Amniotic epithelial cell (primary cell): Measurements from ENCODE around the gene BAIAP2.
A peak's percentile ranks its signal among the peaks of the same experiment; 100 is the strongest.
"Not testable (repeated sequence)": the region's sequence is repeated elsewhere in the genome, so short reads cannot be mapped to it uniquely, and the experiment has no call there.

ENCODE experiments used
- DNase-seq: peaks from one replicate; pipeline ENCODE4 v3.0.0-alpha.2; 2010; ENCODE audit warnings: low read depth

The BAIAP2 gene

DNA sequence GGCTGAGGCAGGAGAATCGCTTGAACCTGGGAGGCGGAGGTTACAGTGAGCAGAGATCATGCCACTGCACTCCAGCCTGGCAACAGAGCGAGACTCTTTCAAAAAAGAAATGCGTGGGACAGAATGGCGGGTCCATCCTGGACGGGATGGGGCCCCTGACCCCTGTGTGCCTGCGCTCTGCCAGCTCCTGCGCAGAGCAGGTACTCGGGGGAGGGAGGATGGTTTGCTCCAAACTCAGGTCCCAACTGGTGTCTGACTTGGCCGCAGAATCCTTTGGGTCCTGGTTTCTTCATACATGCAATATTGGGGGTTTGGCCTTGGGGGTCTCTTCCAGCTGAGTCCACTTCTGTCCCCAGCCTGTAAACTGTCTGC lies 33.0 kb upstream of the BAIAP2 start:
- DNase-seq: no peak

DNA sequence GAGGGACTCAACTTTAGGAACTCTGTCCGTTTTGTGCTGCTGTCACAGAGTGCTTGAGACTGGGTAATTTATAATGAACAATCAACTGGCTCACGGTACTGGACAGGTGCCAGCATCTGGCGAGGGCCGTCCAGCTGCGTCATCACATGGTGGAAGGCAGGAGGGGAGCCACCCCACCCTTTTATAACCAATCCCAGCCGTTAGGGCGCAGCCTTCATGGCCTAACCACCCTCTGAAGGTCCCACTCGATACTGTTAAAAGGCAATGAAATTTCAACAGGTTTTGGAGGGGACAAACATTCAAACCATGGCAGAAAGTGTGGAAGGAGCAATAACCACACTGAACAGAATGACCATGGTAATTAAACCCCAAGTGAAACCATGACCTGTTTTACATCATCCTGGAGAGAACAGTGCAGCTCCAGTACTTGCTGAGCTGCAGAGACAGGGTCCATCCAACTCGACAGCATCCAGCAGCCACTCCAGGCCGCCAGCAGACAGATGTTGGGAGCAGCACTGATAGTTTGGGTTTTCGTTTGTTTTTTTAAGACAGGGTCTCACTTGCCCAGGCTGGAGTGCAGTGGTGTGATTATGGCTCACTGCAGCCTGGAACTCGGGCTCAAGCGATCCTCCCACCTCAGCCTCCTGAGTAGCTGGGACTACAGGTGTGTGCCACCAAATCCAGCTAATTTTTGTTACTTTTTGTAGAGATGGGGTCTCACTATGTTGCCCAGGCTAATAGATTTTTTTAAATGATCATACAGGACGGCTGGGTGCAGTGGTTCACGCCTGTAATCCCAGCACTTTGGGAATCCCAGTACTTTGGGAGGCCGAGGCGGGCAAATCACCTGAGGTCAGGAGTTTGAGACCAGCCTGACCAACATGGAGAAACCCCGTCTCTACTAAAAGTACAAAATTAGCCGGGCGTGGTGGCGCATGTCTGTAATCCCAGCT lies 32.3 kb upstream of the BAIAP2 start:
- DNase-seq: peak; percentile 45

DNA sequence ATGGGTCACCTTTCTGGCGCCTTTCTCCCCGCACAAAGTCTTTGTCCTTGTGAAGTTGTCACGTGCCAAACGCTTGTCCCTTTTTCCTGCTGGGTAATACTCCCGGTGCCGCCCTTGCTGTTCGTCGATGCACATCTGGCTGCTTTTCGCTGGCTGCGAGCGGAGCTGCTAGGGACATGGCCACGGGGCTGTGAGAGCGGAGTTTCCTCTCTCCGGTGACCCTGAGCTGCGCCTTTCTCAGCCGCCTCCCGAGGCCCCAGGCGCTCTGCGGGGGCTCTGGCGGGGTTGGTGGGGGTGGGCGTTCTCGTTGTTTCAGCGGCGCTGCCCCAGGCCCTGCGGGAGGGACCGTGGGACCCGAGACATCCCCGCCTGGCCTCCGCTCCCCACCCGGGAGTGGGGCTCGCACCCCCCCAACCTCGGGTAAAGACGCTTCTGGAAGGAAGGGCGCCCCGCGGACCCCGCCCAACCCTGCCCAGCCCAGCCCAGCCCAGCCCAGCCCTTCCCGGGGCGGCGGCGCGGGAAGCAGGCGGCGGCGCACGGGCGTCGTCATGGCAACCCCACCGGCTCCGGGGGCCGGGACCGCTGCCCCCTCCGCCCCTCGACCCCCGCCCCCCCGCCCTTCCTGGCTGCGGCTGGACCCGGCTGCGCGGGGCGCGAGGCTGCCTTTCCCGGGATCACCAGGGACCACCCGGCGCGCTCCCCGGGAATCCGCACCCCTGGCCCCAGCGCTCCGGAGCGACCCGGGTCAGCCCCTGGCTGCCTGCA lies 31.1 kb upstream of the BAIAP2 start:
- no peak for DNase-seq

DNA sequence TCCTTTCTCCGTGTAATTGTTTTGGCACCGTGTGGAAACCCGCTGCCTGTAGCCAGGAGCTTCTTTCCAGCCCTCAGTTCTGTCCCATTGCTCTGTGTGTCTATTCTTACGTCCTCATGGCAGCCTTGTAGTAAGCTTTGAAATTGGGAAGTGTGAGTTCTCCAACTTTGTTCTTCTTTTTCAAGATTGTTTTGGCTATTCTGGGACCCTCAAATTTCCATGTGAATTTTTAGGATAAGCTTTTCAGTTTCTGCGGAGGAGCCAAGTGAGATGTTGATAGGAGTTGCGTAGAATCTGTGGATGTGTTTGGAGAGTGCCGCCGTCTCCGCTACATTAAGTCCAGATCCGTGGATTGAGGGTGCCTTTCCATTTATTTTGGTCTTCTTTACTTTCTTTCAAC lies 28.1 kb upstream of the BAIAP2 start:
- DNase-seq: no peak

DNA sequence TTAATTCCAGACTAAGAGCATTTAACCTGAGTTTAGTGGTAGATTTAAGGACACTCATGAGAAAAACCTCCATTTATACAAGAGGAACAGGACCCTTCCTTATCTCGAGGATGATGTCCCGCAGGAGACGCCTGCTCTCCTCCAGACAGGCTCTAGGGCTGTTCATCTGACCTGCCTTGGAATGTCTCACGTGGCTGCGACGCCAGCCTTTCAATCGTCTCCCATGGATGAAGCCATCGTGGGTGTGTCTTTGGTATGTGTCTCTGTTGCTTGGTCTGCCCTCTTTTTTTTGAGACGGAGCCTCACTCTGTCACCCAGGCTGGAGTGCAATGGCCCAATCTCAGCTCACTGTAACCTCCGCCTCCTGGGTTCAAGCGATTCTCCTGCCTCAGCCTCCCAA lies 26.8 kb upstream of the BAIAP2 start:
- no peak for DNase-seq

DNA sequence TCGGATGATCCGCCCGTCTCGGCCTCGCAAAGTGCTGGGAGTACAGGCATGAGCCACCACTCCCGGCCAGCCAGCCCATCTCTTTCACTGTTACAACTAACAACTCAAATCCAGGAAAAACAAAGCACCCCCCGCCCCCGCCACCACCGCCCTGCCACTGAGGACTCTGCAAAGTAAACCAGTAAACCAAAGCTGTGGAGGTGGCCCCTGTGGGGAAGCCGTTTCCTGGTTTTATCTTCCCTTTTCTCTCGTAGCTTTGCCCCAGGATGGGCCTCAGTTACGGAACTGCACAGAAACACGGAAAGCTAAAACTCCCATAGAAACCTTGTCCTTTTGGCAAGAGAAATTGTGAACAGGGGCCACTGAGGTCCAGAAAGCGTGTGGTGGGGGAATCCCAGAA lies 25.8 kb upstream of the BAIAP2 start:
- no peak for DNase-seq

DNA sequence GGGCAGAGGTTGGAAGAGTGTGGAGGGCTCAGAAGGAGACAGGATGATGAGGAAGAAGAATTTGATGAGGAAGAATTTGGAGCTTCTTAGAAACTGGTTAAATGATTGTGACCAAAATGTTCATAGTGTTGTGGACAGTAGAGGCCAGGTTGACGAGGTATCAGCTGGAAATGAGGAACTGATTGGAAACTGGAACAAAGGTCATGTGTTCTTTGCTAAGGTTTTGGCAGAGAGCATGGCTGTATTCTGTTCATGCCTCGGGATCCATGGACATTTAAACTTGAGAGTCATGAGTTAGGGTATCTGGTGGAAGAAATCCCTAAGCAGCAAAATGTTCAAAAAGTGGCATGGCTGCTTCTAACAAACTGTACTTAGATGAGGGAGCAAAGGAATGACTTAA lies 24.0 kb upstream of the BAIAP2 start:
- DNase-seq: no peak

DNA sequence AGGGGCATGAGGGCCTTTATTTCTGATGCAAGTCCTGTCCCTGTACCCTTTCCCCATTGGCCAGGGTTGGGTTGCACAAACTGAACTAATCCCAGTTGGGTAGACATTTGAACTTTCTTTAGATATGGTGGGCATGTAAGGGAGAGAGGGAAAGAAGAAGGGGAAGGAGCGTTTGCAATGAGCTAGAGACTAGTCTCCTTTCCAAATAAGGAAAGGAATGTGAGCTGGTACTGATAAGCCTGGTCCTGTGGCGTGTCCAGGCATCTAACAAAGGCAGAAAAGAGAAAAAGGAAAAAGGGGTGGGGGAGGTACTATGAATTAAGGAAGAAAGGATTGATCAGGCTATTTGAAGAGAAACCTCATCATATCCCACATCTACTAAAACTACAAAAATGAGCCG lies 23.0 kb upstream of the BAIAP2 start:
- peak; percentile 61 for DNase-seq

DNA sequence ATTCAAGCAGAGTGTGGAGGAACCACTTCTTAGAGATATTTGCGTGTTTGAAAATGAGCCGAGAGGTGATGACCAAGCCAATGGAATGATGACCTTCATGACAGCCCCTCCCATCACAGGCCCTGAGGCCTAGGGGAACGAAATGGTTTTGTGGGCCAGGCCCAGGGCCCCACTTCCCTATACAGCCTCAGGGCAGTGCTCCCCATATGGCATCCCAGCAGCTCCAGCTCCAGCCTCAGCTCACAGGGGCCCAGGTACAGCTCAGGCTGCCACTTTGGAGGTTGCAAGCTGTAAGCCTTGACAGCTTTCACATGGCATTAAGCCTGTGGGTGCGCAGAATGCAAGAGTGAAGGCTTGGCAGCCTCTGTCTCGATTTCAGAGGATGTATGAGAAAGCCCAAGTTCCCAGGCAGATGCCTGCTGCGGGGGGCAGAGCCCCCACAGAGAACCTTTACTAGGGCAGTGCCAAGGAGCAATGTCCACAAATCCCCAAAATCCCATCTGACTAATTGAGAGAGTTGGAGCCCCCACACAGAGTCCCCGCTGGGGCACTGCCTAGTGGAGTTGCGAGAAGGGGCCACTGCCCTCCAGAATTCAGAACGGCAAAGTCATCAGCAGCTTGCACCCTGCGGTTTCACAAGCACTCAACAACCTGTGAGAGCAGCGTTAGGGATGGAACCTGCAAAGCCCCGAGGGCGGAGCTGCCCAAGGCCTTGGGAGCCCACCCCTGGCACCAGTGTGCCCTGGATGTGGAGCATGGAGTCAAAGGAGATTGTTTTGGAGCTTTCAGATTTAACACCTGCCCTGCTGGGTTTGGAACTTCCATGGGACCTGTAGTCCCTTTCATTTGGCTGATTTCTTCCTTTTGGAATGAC lies 22.1 kb upstream of the BAIAP2 start:
- DNase-seq: no peak

DNA sequence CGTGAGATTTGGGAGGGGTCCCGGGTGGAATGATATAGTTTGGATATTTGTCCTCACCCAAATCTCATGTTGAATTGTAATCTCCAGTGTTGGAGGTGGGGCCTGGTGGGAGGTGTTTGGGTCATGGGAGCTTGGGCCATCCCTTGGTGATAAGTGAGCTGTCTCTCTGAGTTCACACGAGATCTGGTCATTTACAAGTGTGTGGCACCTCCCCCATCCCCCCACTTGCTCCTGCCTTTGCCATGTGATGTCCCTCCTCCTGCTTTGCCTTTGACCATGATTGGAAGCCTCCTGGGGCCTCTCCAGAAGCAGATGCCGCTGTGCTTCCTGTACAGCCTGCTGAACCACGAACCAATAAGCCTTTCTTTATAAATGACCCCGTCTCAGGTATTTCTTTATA lies 21.3 kb upstream of the BAIAP2 start:
- no peak for DNase-seq

DNA sequence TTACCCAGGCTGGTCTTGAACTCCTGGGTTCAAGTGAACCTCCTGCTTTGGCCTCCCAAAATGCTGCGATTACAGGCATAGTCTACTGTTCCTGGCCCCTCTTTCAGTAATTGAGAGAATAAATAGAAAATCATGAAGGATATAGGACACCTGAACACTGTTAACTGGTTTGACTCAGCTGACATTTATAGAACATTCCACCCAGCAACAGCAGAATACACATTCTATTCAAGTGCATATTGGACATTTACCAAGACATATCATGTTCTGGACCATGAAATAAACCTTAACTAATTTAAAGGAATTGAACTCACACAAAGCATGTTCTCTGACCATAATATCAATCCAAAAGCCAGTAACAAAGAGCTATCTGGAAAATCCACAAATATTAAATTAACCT lies 19.8 kb upstream of the BAIAP2 start:
- no peak for DNase-seq

DNA sequence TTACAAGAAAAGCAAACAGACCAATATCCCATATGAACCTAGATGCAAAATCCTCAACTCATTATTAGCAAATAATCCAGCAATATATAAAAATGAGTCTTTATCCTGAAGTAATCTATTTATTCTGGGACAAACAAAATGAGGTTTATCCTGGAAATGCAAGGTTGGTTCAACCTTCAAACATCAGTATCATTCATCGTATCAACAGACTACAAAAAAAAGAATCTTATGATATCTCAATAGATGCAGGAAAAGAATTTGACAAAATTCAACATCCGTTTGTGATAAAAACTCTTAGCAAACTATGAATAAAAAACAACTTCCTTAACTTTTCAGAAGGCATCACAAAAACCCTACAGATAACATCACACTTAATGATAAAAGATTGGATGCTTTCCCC lies 18.4 kb upstream of the BAIAP2 start:
- DNase-seq: no peak

DNA sequence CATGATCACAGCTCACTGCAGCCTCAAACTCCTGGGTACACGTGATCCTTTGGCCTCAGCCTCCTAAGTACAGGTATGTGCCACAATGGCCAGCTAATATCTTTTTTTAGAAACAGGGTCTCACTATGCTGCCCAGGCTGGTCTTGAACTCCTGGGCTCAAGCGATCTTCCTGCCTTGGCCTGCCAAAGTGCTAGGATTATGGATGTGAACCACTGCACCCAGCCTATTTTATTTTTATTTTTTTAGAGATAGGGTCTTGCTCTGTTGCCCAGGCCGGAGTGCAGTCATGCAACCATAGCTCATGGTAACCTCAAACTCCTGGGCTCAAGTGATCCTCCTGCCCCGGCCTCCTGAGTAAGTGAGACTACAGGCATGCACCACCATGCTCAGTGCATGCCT lies 17.6 kb upstream of the BAIAP2 start:
- DNase-seq: not testable (repeated sequence)

DNA sequence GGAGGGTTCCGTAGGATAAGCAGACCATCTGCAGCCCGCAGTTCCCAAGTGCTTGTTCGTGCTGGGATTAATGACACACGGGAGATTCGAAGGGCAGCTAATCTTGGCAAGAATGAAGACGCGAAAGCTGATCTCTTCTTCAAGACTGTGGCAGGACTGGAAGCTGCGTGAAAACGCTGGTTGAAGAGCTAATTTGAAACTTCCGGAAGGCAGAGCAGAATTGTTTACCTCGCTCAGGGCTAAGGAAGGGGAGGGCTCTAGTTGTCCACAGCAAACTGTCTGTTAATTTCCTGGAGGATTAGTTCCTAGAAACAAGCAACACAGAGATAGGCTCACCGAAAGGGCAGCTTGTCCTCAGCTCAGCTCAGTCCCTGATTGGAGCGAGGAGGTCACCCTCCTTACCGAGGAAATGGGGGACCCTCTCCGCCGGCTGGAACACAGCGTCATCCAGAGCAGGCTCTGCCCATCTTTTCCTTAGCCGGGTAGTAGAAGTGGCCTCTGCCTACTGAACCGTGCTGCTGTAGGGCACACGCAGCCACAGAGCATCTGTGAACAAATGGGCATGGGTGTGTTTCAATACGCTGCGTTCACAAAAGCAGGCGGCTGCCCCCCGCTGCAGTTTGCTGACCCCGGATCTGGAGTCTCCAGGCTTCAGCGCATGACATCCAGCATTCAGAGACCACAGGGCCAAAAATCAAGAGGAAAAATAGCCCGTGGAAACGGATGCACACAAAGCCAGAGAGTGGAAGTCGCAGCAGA lies 16.7 kb upstream of the BAIAP2 start:
- peak; percentile 61 for DNase-seq

DNA sequence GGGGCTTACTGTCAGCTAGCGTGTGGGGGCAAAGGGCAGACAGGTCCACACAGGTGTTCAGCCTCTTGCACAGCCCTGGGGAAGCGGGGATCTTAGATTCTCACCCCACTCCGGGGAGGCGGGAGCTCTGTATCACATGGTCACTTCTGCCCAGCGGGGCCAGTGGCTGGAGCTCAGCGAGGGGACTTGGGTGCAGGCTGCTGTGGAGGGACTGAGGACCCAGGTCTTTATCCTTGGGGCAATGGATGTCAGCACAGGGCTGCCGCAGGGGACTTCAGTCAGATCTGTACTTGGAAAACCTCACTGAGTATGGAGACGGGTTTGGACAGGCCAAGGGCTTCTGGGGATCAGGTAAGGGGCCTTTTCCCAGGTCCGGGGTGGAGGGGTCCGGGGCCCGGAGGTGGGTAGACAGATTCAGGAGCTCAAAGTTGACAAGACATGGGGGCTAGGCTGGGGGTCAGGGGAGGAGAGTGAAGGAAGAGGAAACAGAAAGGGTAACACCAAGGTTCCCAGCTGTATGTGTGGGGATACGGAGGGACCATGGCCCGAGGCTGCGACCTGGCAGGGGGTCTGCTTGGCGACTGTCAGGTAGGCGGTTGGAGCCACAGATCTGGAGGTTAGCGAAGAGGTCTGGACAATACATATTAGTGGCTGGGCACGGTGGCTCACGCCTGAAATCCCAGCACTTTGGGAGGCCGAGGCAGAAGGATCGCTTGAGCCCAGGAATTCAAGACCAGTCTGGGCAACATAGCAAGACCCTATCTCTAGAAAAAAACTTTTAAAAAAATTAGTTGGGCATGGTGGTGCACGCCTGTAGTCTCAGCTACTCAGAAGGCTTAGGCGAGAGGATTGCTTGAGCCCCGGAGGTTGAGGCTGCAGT lies 15.1 kb upstream of the BAIAP2 start:
- DNase-seq: no peak

DNA sequence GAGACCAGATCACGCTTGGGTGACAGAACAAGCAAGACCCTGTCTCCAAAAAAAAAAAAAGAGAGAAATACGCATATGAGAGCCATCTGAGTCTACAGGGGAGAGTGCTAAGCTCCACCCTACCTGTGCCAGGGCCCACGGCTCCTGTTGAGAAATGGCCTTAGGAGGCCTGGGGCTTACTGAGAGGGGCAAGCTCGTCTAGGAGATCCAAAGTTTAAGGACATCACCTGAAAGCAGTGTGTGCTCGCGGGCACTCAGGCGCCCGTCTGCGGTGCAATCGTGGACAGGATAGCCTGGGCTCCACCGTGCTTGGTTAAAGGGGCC lies 14.5 kb upstream of the BAIAP2 start:
- no peak for DNase-seq

DNA sequence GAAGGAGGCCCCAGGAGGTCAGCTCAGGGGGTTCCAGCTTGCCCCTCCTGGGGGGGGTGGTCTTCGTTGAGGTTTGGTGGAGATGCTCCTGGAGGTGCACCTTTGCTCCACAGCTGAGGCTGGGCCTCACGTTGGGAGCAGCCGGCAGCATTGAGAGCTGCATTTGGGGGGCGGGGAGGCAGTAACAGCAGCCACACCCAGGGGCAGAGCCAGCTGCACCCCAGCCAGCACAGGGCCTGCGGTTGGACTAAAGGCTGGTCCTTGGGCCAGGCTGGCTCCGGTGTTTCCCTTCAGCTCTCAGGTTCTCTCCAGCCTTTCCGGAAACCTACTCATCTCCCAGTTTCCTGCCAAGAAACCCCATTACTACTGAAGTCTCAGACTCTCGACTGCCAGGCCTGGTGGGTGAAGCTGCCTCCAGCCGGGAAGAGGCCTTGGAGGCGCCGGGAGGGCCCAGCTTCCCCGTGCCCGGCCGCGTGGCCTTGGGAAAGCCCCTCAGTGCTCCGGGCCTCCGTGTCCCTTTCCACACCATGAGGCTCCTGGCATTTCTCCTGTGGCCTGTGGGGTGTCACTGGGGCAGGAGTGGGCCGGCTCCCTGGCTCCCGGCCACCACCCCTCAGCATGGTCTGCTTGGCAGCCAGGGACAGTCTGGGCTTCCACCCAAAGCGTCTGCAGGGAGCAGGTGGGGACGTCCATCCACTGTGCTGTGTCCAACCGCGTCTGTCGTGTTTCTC lies 14.0 kb upstream of the BAIAP2 start:
- no peak for DNase-seq

DNA sequence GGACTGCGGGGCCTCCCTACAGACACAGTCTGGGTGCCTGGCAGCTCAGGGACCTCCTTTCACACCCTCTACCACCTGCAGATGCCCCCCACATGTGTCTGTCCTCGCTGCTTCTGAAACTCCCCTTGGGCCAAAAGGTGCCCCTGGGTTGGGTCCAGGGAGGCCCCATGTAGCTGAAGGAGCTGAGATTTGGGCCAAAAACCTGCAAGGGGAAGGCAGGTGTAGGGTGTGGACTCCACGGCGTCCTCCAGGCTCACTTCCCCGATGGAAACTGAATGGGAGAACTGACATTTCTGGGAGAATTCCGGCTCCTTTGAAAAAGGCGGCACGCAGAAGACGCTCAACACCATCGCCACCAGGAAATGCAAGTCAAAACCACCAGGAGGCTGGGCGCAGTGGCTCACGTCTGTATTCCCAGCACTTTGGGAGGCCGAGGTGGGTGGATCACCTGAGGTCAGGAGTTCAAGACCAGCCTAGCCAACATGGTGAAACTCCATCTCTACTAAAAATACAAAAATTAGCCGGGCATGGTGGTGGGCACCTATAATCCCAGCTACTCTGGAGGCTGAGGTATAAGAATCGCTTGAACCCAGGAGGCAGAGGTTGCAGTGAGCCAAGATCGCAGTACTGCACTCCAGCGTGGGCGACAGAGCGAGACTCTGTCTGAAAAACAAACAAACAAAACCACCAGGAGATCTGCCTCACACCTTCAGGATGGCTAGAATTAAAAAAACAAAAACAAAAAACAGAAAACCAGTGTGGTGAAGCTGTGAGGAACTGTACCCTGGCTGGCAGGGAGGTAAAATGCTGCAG lies 13.2 kb upstream of the BAIAP2 start:
- DNase-seq: no peak

DNA sequence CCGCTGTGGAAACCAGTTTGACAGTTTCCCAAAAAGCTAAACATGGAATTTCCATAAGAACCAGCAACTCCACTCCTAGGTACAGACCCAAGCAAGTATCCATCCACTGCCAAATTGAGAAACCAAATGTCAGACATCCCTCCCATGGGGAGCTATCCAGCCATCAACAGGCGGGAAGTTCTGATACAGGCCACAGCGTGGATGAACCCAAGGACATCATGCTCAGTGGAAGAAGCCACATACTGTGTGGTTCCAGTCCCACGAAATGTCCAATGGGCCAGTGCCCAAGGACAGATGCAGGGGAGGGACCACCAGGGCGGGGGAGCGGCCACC lies 12.6 kb upstream of the BAIAP2 start:
- no peak for DNase-seq
